Measurements from ENCODE around the gene FRMD5.

The FRMD5 gene

DNA sequence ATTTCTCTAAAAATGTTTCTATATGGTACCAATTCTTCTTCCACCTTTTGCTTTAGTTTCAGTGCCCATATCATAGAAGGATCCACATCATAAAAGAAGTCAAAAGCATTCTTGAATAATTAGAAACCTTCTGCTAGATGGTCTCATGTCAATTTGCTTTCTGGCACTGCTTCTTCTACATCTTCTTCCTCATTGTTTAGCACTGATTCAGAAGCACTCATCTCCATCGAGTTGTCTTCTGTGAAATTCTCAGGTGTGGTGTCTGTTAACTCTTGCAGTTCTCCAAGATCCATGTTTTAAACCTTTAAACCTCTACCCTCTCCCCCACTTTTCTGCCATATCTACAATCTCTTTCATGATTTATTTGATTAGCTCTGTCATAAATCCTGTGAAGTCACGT is 213.5 kb downstream of the FRMD5 start:
- DNase-seq (ENCODE audit: low read depth in 3 of 3, low spot score in 1 of 3): no peak

GRCh38 chr15:43977072-43977884 is 217.8 kb downstream of the FRMD5 start:
- DNase-seq (ENCODE audit: low read depth in 3 of 3, low spot score in 1 of 3): no peak

DNA sequence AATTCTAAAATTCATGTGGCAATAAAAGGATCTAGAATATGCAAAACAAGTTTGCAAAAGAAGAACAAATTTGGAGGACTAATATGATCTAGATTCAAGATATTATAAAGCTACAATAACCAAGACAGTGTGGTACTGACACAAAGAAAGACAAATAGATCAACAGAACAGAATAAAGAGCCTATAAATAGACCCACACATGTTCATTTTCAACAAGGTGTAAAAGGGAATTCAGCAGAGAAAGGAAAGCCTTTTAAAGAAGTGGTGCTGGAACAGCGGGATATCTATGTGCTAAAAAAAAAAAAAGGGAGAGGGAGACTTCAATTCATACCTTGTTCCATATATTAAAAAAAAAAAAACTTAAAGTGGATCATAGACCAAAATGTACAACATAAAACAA is 219.3 kb downstream of the FRMD5 start:
- no peak for DNase-seq (ENCODE audit: low read depth in 3 of 3, low spot score in 1 of 3)

DNA sequence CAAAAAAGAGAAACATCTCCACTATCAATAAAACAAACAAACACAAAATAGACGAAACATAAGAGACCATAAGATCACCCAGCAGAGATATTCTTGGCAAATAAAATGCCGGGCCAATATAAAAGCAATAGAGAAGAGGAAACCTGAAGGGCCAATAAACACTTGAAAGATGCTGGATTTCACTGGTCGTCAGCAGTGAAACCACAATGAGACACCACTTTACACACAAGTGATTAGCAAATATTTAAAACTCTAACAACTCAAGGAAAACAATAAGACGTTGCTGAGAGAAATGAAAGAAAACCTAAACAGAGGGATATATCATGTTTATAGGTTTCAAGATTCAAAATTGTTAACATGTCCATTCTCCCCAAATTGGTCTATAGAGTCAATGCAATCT is 219.7 kb downstream of the FRMD5 start:
- no peak for DNase-seq (ENCODE audit: low read depth in 3 of 3, low spot score in 1 of 3)

- no peak for DNase-seq (ENCODE audit: low read depth in 3 of 3, low spot score in 1 of 3)
Observed at GRCh38 chr15:43974852-43975251, 220.2 kb downstream of the FRMD5 start.

- DNase-seq (ENCODE audit: low read depth in 3 of 3, low spot score in 1 of 3): no peak
Observed at GRCh38 chr15:43969802-43970375, 225.2 kb downstream of the FRMD5 start.

GRCh38 chr15:43968551-43968950 is 226.5 kb downstream of the FRMD5 start:
- no peak for DNase-seq (ENCODE audit: low read depth in 3 of 3, low spot score in 1 of 3)

DNA sequence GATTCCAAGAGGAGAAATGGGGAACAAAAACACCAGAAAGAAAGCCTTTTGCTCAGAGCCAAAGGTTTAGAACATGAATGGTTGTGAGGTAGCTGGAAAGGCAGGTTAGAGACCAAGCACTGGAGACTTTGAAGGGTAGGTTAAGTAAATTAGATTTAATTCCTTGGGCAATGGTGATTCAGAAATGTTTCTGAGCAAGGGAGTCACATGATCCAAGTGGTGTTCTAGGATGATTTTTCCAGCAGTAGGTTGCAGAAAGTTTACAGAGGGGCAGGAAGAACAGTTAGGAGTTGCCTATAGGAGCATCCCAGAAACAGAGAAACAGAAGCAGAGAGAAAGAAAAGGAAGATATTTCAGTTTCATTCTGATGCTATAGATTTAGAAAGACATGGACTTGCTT is 228.4 kb downstream of the FRMD5 start:
- DNase-seq (ENCODE audit: low read depth in 3 of 3, low spot score in 1 of 3): no peak

DNA sequence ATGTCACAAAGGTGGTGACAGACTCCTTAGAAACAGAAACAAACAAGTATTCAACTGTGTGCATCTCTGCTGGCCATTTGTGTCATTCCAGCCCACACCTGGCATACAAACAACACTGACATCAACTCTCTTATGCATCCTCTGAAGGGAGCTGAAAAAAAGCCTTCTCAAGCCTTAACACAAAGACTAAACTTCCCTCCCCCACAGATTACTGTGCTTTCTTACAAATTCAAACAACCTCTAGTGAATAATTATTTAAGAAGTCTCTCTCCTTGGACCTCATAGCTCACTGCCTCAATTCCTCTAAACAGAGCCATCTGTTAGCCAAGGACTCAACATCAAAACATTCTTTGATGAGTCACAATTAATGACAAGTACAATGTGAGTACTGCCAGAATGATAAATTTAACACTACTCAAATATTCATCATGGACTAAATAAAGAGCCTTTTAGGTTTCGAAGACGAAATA is 236.2 kb downstream of the FRMD5 start:
- DNase-seq (ENCODE audit: low read depth in 3 of 3, low spot score in 1 of 3): no peak

GRCh38 chr15:43957724-43958123 is 237.3 kb downstream of the FRMD5 start:
- DNase-seq (ENCODE audit: low read depth in 3 of 3, low spot score in 1 of 3): no peak

GRCh38 chr15:43955140-43955539 is 239.9 kb downstream of the FRMD5 start:
- no peak for DNase-seq (ENCODE audit: low read depth in 3 of 3, low spot score in 1 of 3)

- no peak for DNase-seq (ENCODE audit: low read depth in 3 of 3, low spot score in 1 of 3)
Observed at GRCh38 chr15:43954181-43954621, 240.9 kb downstream of the FRMD5 start.

DNA sequence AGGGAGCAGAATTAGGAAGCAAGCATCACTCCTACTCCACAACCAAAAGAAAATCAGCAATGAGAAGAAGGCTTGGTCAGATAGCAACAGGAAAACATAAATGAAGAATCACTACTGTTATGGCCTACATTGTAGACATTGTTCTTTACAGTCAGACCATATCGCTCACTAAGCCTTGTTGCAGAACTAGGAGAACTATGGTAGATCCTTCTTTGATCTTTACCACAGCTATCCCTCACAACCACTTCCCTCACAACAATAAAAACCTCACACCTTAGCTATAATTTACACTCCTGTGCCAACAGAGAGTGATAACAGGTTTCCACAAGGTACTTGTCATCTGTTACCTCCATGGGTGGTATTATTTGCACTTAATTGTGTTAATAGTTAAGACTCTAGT is 241.7 kb downstream of the FRMD5 start:
- no peak for DNase-seq (ENCODE audit: low read depth in 3 of 3, low spot score in 1 of 3)

GRCh38 chr15:43950531-43950930 is 244.5 kb downstream of the FRMD5 start:
- DNase-seq (ENCODE audit: low read depth in 3 of 3, low spot score in 1 of 3): no peak

DNA sequence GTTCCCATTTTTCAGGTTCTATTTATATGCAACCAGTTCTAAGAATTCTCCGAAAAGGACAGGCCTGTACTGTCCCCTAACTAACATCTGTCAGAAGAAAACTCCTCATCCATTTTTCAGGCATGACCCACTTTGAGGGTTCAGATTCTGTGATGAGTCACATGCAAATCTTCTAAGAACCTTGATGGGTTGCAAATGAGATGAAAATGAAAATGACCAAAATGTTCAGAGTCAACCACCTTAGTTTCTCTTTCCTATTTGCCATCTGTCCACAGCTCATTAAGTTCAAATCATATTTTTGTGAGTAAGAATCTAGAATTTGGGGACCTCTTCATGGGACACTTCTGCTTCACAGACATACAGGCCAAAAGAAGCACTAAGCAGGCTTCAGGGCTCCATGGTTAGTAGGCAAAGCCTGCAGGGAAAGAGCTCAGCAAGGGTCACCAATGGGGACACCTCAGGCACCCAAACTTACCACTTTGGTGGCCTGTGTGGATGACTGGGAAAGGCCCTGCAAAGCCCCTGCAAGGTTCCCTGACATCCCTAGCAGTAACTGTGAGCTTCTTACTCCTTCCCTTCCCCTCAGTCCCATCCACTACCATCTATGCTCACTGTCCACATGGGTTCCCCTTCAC is 246.3 kb downstream of the FRMD5 start:
- DNase-seq (ENCODE audit: low read depth in 3 of 3, low spot score in 1 of 3): no peak

DNA sequence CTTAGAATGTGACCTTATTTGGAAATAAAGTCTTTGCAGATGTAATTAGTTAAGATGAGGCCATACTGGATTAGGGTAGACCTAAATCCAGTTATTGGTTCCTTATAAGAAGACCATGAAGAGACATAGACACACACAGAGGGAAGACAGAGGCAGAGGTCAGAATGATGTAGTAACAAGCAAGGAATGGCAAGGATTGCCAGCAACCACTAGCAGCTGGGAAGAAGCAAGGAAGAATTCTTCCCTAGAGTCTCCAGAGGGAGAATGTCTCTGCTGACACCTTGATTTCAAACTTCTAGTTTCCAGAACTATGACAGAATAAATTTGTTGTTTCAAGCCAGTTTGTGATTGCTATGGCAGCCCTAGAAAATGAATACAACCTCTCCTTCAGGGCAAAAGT is 251.6 kb downstream of the FRMD5 start:
- no peak for DNase-seq (ENCODE audit: low read depth in 3 of 3, low spot score in 1 of 3)

DNA sequence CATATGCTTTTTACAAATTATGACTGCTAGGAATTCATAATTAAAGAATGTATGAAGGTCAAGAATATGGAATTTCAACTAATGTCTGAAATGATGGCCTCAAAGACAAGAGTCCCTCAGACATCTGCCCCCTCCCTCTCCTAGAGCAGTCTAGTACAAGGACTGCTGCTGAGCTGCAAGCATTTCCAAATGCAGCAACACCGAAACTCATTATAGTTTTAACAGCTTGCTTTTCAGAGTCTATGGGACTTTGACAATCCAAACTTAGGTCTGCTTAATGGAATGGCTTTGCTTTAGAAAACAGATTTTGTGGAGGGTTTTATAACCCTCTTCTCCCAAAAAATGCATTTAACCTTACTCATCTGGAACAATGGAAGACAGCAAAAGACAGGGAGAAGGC is 252.9 kb downstream of the FRMD5 start:
- no peak for DNase-seq (ENCODE audit: low read depth in 3 of 3, low spot score in 1 of 3)

GRCh38 chr15:43941555-43941954 is 253.5 kb downstream of the FRMD5 start:
- no peak for DNase-seq (ENCODE audit: low read depth in 3 of 3, low spot score in 1 of 3)

GRCh38 chr15:43941071-43941470 is 254.0 kb downstream of the FRMD5 start:
- DNase-seq (ENCODE audit: low read depth in 3 of 3, low spot score in 1 of 3): no peak

GRCh38 chr15:43939070-43939469 is 256.0 kb downstream of the FRMD5 start:
- no peak for DNase-seq (ENCODE audit: low read depth in 3 of 3, low spot score in 1 of 3)

DNA sequence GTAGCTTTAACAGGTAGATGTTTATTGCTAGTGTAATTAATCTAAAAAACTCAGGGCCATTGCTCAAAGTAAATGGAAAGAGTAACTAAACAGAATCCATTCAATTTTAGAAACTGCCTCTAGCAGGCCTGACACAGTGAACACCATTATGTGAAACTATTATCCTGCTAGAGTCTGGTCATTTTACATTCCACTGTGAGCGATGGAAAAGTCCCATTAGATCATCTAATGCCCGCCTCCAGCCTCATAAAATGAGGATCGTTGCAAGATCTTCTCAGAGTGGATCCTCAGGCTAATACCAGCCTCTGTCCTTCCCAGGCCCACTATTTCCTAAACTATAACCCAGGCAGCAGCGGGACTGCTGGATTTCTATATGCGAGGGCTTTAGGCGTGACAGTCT is 260.6 kb downstream of the FRMD5 start:
- DNase-seq (ENCODE audit: low read depth in 3 of 3, low spot score in 1 of 3): no peak

DNA sequence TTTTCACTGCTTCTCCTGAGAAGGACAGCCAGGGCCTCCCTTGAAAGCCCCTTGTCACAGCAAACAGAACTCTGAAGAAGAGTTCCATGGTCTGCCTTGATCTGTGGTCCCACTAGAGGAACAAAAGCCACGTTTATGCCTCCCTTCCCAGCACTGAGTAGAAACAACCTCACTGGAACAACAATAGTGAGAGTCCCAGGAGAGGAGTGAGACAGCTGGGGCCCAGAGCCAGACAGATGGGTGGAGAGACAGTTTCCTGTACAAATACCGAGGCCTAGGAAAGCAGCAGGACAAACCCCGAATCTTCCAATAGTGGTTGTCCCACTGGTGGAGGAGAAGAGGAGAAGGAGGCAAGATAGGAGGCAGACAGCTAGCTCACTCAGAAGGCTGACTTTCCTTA is 262.2 kb downstream of the FRMD5 start:
- no peak for DNase-seq (ENCODE audit: low read depth in 3 of 3, low spot score in 1 of 3)
